ENCODE data around the gene WDR27.

GRCh38 chr6:169643521-169643920 lies 58.3 kb downstream of the WDR27 start:
- no peak for TF ChIP-seq EZH2 (IDR thresholded peaks at IDR 0.05; ENCODE audit: borderline replicate concordance, low read depth, low read length, severe bottlenecking)
- TF ChIP-seq CTCF (IDR thresholded peaks at IDR 0.05; ENCODE audit: borderline replicate concordance, extremely low read depth, low read length, poor library complexity, severe bottlenecking): no peak

Measured in DND-41 (cell line).